A549 (cell line): ENCODE results near the gene TBCK. TPM values are rescaled to one million over a fixed set of nuclear protein-coding genes. Genes with fewer than 3 reads are reported as not detected.

Experiments used
- ATAC-seq, 2 experiments: fragments of 200-7000 bp in 1 of 2; fragments of >200 bp in 1 of 2; cut with Nextera tagmentation in 1 of 2; cut with Tn5 transposase in 1 of 2; 3 replicates each; pipeline versions ENCODE4 v1.8.0 to v1.9.1; 2018 to 2020; ENCODE audit warnings: mild to moderate bottlenecking in 1 of 2, moderate library complexity in 1 of 2
- CTCF ChIA-PET: fragments of 300-600 bp; sonication (Branson Sonifier 250); formaldehyde crosslinking; extraction: SDS; loops from one replicate; lab custom pipeline; 2021; ENCODE audit warnings: antibody characterized with exemption, inconsistent platforms; lab: Yijun Ruan, JAX
- POLR2A ChIA-PET: fragments of 350-600 bp; formaldehyde crosslinking; extraction: SDS; loops from one replicate; lab custom pipeline; 2021; ENCODE audit warnings: antibody characterized with exemption, inconsistent platforms; lab: Yijun Ruan, JAX
- DNase-seq, 2 experiments: peaks; one replicate each; pipeline versions ENCODE4 v3.0.0 to v3.0.0-alpha.2; 2011 to 2016; ENCODE audit warnings: low read depth in 1 of 2, low spot score in 1 of 2
- FAIRE-seq: peaks from 2 replicates; lab custom pipeline; 2011; peaks lifted over from hg19 to GRCh38; lab: Jason Lieb, UNC
- H3K27ac ChIP-seq, 2 experiments: fragments of >200 bp; sonication (Bioruptor Twin); formaldehyde crosslinking; 3 replicates each; pipeline ENCODE4 v1.5.1; 2016 to 2017
- H3K4me1 ChIP-seq: fragments of >200 bp; sonication (Bioruptor Twin); formaldehyde crosslinking; 3 replicates; pipeline ENCODE4 v1.6.1; 2016
- H3K4me2 ChIP-seq: fragments of >200 bp; sonication (Bioruptor Twin); formaldehyde crosslinking; 3 replicates; pipeline ENCODE4 v1.6.1; 2016
- H3K4me3 ChIP-seq: fragments of >200 bp; sonication (Bioruptor Twin); formaldehyde crosslinking; 3 replicates; pipeline ENCODE4 v1.5.1; 2016
- H3K9me3 ChIP-seq: fragments of >200 bp; sonication (Bioruptor Twin); formaldehyde crosslinking; 3 replicates; pipeline ENCODE4 v1.6.1; 2016
- BHLHE40 ChIP-seq: IDR thresholded peaks from 2 replicates; pipeline ENCODE4 v1.6.1; 2012; ENCODE audit warnings: low read depth, low read length, inconsistent platforms
- CBX2 ChIP-seq: fragments of 200-600 bp; sonication (generic); IDR thresholded peaks from 2 replicates; pipeline ENCODE4 v1.6.1; 2016; ENCODE audit warnings: low read depth, mild to moderate bottlenecking, borderline replicate concordance
- CBX8 ChIP-seq: fragments of 200-600 bp; sonication (generic); IDR thresholded peaks from 2 replicates; pipeline ENCODE4 v1.6.1; 2016
- CTCF ChIP-seq: fragments of >200 bp; sonication (Bioruptor Twin); formaldehyde crosslinking; IDR thresholded peaks from 3 replicates; pipeline ENCODE4 v1.5.1; 2016
- E2F6 ChIP-seq: IDR thresholded peaks from 2 replicates; pipeline ENCODE4 v1.6.1; 2012; ENCODE audit warnings: low read depth, borderline replicate concordance
- EHMT2 ChIP-seq: fragments of 200-600 bp; sonication (generic); IDR thresholded peaks from 2 replicates; pipeline ENCODE4 v1.6.1; 2016; ENCODE audit warnings: antibody characterized with exemption, low read depth, mild to moderate bottlenecking, moderate library complexity
- ELK1 ChIP-seq: fragments of 150-350 bp; IDR thresholded peaks from 2 replicates; pipeline ENCODE4 v1.6.1; 2014; ENCODE audit warnings: low read depth, mild to moderate bottlenecking, low read length
- ESRRA ChIP-seq: fragments of 150-350 bp; IDR thresholded peaks from 2 replicates; pipeline ENCODE4 v1.6.1; 2014; ENCODE audit warnings: mild to moderate bottlenecking, low read length, borderline replicate concordance
- HDAC2 ChIP-seq: fragments of 200-600 bp; sonication (generic); IDR thresholded peaks from 2 replicates; pipeline ENCODE4 v1.6.1; 2016
- HES2 ChIP-seq: fragments of >200 bp; sonication (Bioruptor Twin); formaldehyde crosslinking; IDR thresholded peaks from 2 replicates; pipeline ENCODE4 v1.6.1; 2016
- HMGXB4 ChIP-seq: fragments of 250-450 bp; sonication (Bioruptor Pico); IDR thresholded peaks from 2 replicates; pipeline ENCODE4 v1.5.0; 2021; ENCODE audit warnings: mild to moderate bottlenecking, moderate library complexity, borderline replicate concordance
- KDM5A ChIP-seq: fragments of 200-600 bp; sonication (generic); IDR thresholded peaks from 2 replicates; pipeline ENCODE4 v1.6.1; 2016; ENCODE audit warnings: antibody characterized with exemption, mild to moderate bottlenecking
- MAFK ChIP-seq: fragments of 450-650 bp; IDR thresholded peaks from 2 replicates; pipeline ENCODE4 v1.6.1; 2014; ENCODE audit not compliant: partially characterized antibody
- MAX ChIP-seq: IDR thresholded peaks from 2 replicates; pipeline ENCODE4 v1.6.1; 2012
- MAZ ChIP-seq: fragments of 150-350 bp; IDR thresholded peaks from 2 replicates; pipeline ENCODE4 v1.6.1; 2014; ENCODE audit warnings: antibody characterized with exemption, low read depth, low read length, borderline replicate concordance
- PBX3 ChIP-seq: IDR thresholded peaks from 2 replicates; pipeline ENCODE4 v1.6.1; 2012
- POLR2A ChIP-seq: IDR thresholded peaks from 2 replicates; pipeline ENCODE4 v1.6.1; 2012; ENCODE audit warnings: mild to moderate bottlenecking, low read length
- RARB ChIP-seq: fragments of 250-450 bp; sonication (Bioruptor Pico); IDR thresholded peaks from 2 replicates; pipeline ENCODE4 v1.8.0; 2021; ENCODE audit warnings: mild to moderate bottlenecking, moderate library complexity
- RCOR1 ChIP-seq: fragments of 150-350 bp; IDR thresholded peaks from 2 replicates; pipeline ENCODE4 v1.6.1; 2014; ENCODE audit warnings: antibody characterized with exemption, low read length, low read depth
- REST ChIP-seq: fragments of 200-600 bp; sonication (generic); IDR thresholded peaks from 2 replicates; pipeline ENCODE4 v1.6.1; 2016; ENCODE audit warnings: antibody characterized with exemption, mild to moderate bottlenecking, moderate library complexity
- RFX5 ChIP-seq: fragments of 450-650 bp; IDR thresholded peaks from 2 replicates; pipeline ENCODE4 v1.7.1; 2014; ENCODE audit warnings: antibody characterized with exemption, mild to moderate bottlenecking, moderate library complexity
- SMC3 ChIP-seq: fragments of >200 bp; sonication (Bioruptor Twin); formaldehyde crosslinking; IDR thresholded peaks from 3 replicates; pipeline ENCODE4 v1.6.1; 2018; ENCODE audit warnings: inconsistent platforms
- SREBF2 ChIP-seq: fragments of 450-650 bp; IDR thresholded peaks from 2 replicates; pipeline ENCODE4 v1.6.1; 2014; ENCODE audit warnings: mild to moderate bottlenecking, moderate library complexity
- TFCP2L1 ChIP-seq: fragments of 250-450 bp; sonication (Bioruptor Pico); IDR thresholded peaks from 2 replicates; pipeline ENCODE4 v1.5.0; 2021; ENCODE audit warnings: mild to moderate bottlenecking
- TP53 ChIP-seq: fragments of 250-450 bp; sonication (Bioruptor Pico); IDR thresholded peaks from 2 replicates; pipeline ENCODE4 v1.5.0; 2021; ENCODE audit warnings: mild to moderate bottlenecking, moderate library complexity
- ZFP36 ChIP-seq: fragments of 450-650 bp; IDR thresholded peaks from 2 replicates; pipeline ENCODE4 v1.6.1; 2014; ENCODE audit warnings: borderline replicate concordance; ENCODE audit not compliant: partially characterized antibody
- ZNF302 ChIP-seq: fragments of 250-450 bp; sonication (Bioruptor Pico); IDR thresholded peaks from 2 replicates; pipeline ENCODE4 v1.9.0; 2021; ENCODE audit warnings: inconsistent platforms, mild to moderate bottlenecking, moderate library complexity
- polyA plus RNA-seq, 4 experiments: library from polyadenylated mRNA; depleted of rRNA in 3 of 4; stranded (reverse); fragments of >200 nt; fragmentation: RNase III in 1 of 4; extraction: RNeasy Plus Mini Kit Qiagen cat#74134 plus additional on column Dnase treatment in 1 of 4; gene quantifications; 2 replicates in 3 of 4; 3 replicates in 1 of 4; pipeline ENCODE4 v1.2.3, GENCODE V29; 2011 to 2017

The TBCK gene
- polyA plus RNA-seq, 2 of the 4 experiments (the other 2 are of a cell fraction): 3.9 to 18.4 TPM

- Histone ChIP-seq H3K9me3 (no peaks in the 10 kb centered on the region), H3K27ac (no peak overlapping the region), H3K4me3 (no peak overlapping the region), H3K4me2 (no peak overlapping the region), H3K4me1 (no peaks in the 10 kb centered on the region)
- CTCF ChIA-PET: no interaction called here
- FAIRE-seq: no peak
- DNase-seq: no peak
- POLR2A ChIA-PET: no interaction called here
- TF ChIP-seq EHMT2 (no peak), E2F6 (no peak), ZFP36 (no peak), RFX5 (no peak), REST (no peak), MAFK (no peak), CTCF (no peak), CBX2 (no peak), HDAC2 (no peak), ZNF302 (CRISPR knock-in tag) (no peak), TFCP2L1 (CRISPR knock-in tag) (no peak), TP53 (CRISPR knock-in tag) (no peak), ELK1 (no peak), SREBF2 (no peak)
- no peak for ATAC-seq
These were observed 132.5 kb downstream of the TBCK start for GRCh38 chr4:106183551-106183950.

- FAIRE-seq: no peak
- no peaks in the 10 kb centered on the region for H3K9me3 ChIP-seq
- ChIA-PET CTCF (no interaction called here), POLR2A (no interaction called here)
- ATAC-seq: no peak
- H3K4me1 ChIP-seq: no peaks in the 10 kb centered on the region
- H3K27ac ChIP-seq: no peak overlapping the region
- TF ChIP-seq BHLHE40 (no peak), MAZ (no peak), RCOR1 (no peak), HES2 (no peak), POLR2A (no peak), PBX3 (no peak), ESRRA (no peak), HMGXB4 (CRISPR knock-in tag) (no peak), CBX8 (no peak), MAX (no peak), SMC3 (no peak), RARB (no peak), KDM5A (no peak)
- TF ChIP-seq, all 56 proteins: peak for 0
- no peak overlapping the region for H3K4me2 ChIP-seq
- no peak for DNase-seq
- no peak overlapping the region for H3K4me3 ChIP-seq
These were observed 143.1 kb downstream of the TBCK start for GRCh38 chr4:106172861-106173260.
